ENCODE measurements around the gene MMP28.

- no peak for TF ChIP-seq CTCF (conservative IDR thresholded peaks at IDR 0.05; ENCODE audit: low read depth, low read length)
- no peak for TF ChIP-seq EZH2phosphoT487 (IDR thresholded peaks at IDR 0.05; ENCODE audit: borderline replicate concordance, low read length)
- TF ChIP-seq EZH2 (IDR thresholded peaks at IDR 0.05; ENCODE audit: low read length, unreplicated experiment), result no peak
These were observed 16.7 kb downstream of the MMP28 start for GRCh38 chr17:35778641-35779196.

All from PC-3 (cell line).